ENCODE data around the gene SERPINB4.

GRCh38 chr18:63677500-63678225 lies 33.6 kb upstream of the SERPINB4 start:
- TF ChIP-seq CTCF (IDR thresholded peaks at IDR 0.05; ENCODE audit: insufficient read depth, low read length): no peak
- no peak for TF ChIP-seq SPI1 (IDR thresholded peaks at IDR 0.05; ENCODE audit: borderline replicate concordance, low read depth)
- TF ChIP-seq REST (IDR thresholded peaks at IDR 0.05; ENCODE audit: insufficient replicate concordance, low read depth): no peak
- no peak for TF ChIP-seq POLR2AphosphoS5 (IDR thresholded peaks at IDR 0.05; ENCODE audit: low read depth)

Data from HL-60 (cell line).